MG63 (cell line): ENCODE results near the gene PIGQ. TPM values are rescaled to one million over a fixed set of nuclear protein-coding genes. Genes with fewer than 3 reads are reported as not detected.
A peak's percentile ranks its signal among the peaks of the same experiment; 100 is the strongest.

Experiments
- DNase-seq: peaks from one replicate; pipeline ENCODE4 v3.0.0-alpha.2; 2020
- H3K27me3 ChIP-seq: fragments of 250-450 bp; sonication (Bioruptor Pico); 2 replicates; pipeline ENCODE4 v1.5.1; 2020; ENCODE audit warnings: mild to moderate bottlenecking, moderate library complexity
- H3K36me3 ChIP-seq: fragments of 250-450 bp; sonication (Bioruptor Pico); 2 replicates; pipeline ENCODE4 v1.5.1; 2020; ENCODE audit warnings: mild to moderate bottlenecking, moderate library complexity
- H3K4me3 ChIP-seq: fragments of 250-450 bp; sonication (Bioruptor Pico); 2 replicates; pipeline ENCODE4 v1.5.1; 2020; ENCODE audit warnings: mild to moderate bottlenecking, moderate library complexity
- H3K9me3 ChIP-seq: fragments of 250-450 bp; sonication (Bioruptor Pico); 2 replicates; pipeline ENCODE4 v1.5.1; 2020; ENCODE audit warnings: mild to moderate bottlenecking, moderate library complexity
- total RNA-seq: library from RNA; depleted of rRNA; stranded (reverse); fragments of >200 nt; shearing (Covaris generic); gene quantifications from 2 replicates; pipeline ENCODE4 v1.2.3, GENCODE V29; 2014; ENCODE audit warnings: low replicate concordance

PIGQ gene
- total RNA-seq, 1 experiment from 2014 or later: 31.7 TPM

DNA sequence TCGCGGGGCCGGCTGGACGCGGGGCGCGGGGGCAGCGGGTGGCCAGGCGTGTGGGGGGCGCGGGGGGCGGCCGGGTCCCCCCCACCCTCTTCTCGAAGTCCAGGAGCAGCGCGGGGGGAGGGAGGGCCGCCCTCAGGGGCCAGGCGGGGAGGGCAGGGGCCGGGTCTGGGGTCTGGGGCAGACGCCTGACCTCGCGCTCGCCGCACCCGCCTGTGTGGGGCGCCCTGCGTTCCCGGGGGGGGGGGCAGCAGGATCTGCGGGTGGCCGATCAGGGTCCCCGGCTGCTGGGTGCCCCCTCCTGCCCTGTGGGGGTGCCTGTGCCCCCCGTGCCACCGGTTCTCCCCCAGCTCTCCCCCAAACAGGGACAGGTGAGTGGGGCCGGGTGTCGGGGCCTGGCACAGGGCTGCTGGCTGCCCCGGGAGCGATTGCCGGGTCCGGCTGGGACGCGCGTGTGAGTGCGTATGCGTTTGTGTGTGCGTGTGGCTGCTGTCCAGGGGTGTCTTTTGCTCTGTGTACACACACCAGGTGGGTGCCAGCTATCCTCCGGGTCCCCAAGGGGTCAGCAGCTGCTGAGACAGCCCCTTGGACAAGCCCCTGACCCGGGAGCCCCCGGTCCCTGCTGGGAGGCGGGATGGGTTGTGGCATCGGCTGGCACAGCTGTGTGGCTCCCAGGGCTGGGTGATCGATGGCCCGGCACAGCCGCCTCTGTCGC, 8.9 kb upstream of the PIGQ start:
- H3K36me3 ChIP-seq: no peaks in the 10 kb centered on the region
- H3K9me3 ChIP-seq: no peaks in the 10 kb centered on the region
- H3K4me3 ChIP-seq: no peak overlapping the region
- no peak for DNase-seq
- peaks cover 21% of the 10 kb centered on the region for H3K27me3 ChIP-seq

DNA sequence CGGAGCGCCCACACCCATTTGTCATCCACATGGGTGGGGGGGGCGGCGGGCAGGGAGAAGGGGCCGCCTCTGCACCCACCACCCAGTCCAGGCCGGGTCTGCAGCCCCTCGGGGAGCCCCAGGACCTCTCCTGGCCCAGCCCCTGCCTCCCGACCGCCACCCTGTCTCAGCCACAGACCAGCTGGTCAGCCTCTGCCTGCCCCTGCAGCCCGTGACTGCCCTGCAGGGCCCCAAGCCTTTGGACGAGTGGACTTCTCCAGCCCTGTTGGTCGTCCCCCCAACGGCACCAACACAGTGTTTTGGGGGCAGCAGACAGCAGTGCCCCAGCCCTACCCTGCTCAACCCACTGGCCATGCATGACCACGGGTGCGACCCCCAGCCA, 8.4 kb upstream of the PIGQ start:
- Histone ChIP-seq H3K27me3 (peaks cover 21% of the 10 kb centered on the region), H3K36me3 (no peaks in the 10 kb centered on the region), H3K9me3 (no peaks in the 10 kb centered on the region), H3K4me3 (no peak overlapping the region)
- DNase-seq: no peak

GRCh38 chr16:561957-562938, 7.5 kb upstream of the PIGQ start:
- Histone ChIP-seq H3K9me3 (no peaks in the 10 kb centered on the region), H3K27me3 (peaks cover 21% of the 10 kb centered on the region), H3K4me3 (no peak overlapping the region), H3K36me3 (no peaks in the 10 kb centered on the region)
- DNase-seq: no peak

DNA sequence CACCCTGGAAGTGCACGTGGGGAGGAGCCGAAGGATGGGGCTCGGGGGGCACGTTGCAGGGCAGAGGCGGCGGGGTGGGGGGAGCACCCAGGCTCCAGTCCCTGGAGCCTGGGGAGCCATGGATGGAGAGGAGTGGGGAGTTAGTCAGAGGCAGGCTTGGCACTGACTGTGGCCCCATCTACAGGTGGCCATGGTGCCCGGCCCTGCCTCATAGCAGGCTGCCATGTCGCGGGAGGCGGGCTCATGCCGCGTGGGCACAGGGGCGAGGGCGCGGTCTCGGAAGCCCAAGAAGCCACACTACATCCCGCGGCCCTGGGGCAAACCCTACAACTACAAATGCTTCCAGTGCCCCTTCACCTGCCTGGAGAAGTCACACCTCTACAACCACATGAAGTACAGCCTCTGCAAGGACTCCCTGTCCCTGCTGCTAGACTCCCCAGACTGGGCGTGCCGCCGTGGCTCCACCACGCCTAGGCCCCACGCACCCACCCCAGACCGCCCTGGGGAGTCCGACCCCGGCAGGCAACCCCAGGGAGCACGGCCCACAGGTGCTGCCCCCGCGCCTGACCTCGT, 6.6 kb upstream of the PIGQ start:
- Histone ChIP-seq H3K36me3 (no peaks in the 10 kb centered on the region), H3K9me3 (no peaks in the 10 kb centered on the region), H3K27me3 (peaks cover 21% of the 10 kb centered on the region), H3K4me3 (no peak overlapping the region)
- DNase-seq: no peak

DNA sequence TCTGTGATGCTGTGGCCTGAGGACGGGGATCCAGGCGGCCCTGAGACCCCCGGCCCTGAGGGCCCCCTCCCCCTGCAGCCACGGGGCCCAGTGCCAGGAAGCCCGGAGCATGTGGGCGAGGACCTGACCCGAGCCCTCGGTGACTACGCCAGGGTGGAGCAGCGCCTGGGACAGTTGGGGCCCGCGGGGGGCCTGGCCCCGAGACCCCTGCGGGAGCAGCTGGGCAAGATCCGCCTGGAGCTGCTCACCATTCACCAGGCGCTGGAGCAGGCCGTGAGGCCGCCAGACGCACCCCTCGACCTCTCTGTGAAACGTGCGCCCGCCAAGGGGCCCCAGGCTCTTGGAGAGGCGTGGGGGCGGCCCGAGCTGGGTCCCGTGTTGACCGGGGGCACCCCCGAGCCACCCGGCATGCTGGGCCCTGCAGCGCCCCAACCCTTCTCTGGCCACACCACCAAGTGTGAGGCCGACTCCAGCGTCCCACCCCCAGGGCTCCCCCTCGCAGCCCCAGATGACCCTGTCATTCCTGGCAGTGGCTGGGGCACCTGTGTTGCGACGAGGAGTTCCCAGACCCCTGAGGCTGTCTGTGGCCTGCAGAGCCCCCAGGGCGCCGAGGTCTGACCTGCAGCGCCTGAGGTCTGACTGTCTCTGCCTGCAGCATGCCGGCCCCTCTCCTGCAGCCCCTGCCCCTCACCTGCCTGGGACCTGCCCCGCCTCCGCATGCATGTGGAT, 4.9 kb upstream of the PIGQ start:
- Histone ChIP-seq H3K36me3 (no peaks in the 10 kb centered on the region), H3K4me3 (no peak overlapping the region), H3K9me3 (no peaks in the 10 kb centered on the region), H3K27me3 (peaks cover 15% of the 10 kb centered on the region)
- DNase-seq: no peak

- H3K27me3 ChIP-seq: peaks cover 15% of the 10 kb centered on the region
- H3K9me3 ChIP-seq: no peaks in the 10 kb centered on the region
- H3K4me3 ChIP-seq: no peak overlapping the region
- no peaks in the 10 kb centered on the region for H3K36me3 ChIP-seq
- no peak for DNase-seq
Measured at GRCh38 chr16:565419-566330, 4.1 kb upstream of the PIGQ start.

DNA sequence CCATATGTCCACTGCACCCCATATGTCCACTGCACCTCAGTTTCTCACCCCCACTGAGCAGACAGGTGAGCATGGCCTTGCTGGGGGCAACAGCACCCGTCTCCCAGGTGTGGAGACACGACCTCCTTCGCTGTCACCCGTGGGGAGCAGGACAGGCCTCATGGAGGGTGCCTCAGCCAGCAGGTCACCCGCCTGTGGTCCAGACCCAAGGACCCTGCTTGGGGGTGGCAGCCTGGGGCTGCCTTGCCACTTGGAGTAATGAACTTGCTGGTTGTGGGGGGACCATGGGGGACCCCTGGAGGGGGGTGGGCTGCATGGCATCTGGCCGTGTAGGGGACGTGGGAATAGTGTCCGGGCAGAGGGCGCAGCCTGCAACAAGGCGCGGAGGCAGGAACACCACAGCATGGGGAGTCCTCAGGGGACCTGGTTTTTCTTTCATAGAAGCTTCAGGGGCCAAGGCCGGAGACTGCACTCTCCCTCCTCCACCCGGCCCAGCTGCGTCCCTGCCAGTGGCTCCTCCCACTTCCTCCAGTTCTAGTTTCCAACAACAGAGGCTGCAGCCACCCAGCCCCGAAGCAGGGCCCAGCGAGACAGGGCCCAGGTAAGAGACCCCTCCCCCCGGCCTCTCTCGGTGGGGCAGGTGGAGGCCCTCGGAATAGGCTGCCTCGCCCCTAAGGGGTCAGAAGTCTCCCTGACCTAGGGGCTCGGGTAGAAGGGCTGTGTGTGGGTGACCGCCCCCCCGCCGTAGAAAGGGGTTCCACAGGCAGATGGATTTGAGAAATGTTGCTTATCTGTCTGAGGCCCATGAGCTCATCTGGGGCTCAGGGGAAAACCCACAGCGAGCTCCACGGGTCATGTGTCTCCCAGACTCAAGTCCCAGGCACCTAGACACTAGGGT, 3.0 kb upstream of the PIGQ start, which contains the start of gene NHLRC4:
Gene NHLRC4, plus strand, starts transcription at position 531 of the 898 bp plus-strand sequence. CDS start 1,043 bp downstream, outside the sequence.
- peaks cover 2% of the 10 kb centered on the region; the same call in 1 of the 2 replicates for H3K36me3 ChIP-seq
- peaks cover 4% of the 10 kb centered on the region for H3K27me3 ChIP-seq
- H3K9me3 ChIP-seq: no peaks in the 10 kb centered on the region
- no peak within 1 kb of the TSS for H3K4me3 ChIP-seq
- DNase-seq: no peak

DNA sequence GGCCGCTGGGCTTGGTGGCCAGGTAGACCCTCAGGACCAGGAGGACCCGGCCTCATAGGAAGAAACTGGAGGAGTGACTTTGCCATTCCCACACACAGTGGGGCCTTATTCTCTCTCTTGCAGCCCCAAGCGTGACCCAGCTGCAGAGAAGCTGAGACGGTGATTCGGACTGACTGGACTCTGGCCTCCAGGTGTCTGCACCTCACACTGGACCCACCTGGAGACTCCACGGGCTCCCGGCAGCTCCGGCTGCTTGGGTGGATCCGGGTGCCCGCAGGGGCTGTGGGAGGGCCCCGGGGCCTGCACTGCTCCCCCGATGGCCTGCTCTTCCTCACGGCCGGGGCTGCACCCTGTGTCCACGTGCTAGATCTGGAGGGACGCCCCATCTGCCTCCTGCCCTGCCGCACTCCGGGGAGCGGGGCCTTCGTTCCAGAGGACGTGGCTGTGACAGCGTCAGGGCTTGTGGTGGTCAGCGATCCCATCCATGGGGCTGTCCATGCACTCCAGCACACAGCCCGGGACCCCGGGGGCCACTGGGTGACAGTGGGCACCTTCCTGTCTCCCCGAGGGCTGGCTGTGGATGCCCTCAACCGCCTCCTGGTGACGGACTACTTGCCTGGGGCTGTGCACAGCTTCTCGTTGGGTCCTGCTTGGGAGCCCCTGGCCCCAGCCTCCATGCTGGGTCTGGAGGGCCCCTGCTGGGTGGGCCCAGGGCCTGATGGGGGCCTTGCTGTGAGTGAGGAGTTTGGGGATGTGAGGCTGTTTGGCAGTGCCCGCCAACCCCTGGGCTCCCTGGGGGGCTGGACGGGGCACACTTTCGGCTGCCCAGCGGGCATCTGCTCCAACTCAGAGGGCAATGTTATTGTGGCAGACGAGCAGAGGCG, 2.2 kb upstream of the PIGQ start:
- peaks cover 8% of the 10 kb centered on the region for H3K36me3 ChIP-seq
- no peaks in the 10 kb centered on the region for H3K27me3 ChIP-seq
- no peak for DNase-seq
- no peak overlapping the region for H3K4me3 ChIP-seq
- no peaks in the 10 kb centered on the region for H3K9me3 ChIP-seq

DNA sequence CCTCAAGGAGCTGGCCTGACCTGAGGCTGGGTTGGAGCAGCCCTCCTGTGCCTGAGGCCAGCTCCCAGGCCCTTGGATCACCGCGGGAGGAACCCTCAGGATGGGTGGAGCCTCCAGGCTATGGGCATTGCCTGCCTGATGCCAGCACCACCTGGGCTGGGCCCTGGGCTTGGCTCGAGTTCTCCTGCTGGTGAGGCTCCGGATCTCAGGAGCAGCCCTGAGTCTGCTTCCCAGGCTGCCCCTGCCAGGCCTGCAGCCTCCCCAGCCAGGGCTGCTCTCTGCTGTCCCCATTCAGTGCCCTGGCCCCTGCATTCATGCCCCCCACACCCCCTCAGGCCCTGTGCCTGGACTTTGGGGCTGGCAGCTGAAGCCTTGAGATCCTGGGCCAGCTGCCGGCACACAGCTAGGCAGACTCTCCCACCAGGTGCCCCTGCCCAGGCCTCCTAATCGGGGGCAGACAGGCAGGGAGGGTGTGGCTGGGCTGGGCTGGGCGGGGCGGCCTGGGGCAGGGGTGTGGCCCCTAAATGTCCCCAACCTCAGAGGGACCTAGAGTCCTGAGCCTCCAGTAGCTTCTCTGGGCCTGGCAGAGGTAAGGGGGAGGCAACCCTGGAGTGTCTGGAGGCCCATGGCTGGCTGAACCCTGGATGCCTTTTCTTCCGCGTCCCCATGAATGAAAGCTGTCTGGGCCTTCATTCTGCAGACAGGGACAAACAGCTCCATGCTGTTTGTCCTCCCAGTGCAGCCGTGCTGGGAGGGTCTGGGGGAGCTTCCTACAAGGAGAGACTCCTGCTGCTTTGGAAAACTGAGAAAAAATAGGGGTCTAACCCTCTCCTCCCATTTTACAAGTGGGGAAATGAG, 1.1 kb upstream of the PIGQ start:
- Histone ChIP-seq H3K36me3 (peaks cover 11% of the 10 kb centered on the region), H3K4me3 (peak overlapping the region; percentile 51), H3K27me3 (no peaks in the 10 kb centered on the region), H3K9me3 (no peaks in the 10 kb centered on the region)
- no peak for DNase-seq

DNA sequence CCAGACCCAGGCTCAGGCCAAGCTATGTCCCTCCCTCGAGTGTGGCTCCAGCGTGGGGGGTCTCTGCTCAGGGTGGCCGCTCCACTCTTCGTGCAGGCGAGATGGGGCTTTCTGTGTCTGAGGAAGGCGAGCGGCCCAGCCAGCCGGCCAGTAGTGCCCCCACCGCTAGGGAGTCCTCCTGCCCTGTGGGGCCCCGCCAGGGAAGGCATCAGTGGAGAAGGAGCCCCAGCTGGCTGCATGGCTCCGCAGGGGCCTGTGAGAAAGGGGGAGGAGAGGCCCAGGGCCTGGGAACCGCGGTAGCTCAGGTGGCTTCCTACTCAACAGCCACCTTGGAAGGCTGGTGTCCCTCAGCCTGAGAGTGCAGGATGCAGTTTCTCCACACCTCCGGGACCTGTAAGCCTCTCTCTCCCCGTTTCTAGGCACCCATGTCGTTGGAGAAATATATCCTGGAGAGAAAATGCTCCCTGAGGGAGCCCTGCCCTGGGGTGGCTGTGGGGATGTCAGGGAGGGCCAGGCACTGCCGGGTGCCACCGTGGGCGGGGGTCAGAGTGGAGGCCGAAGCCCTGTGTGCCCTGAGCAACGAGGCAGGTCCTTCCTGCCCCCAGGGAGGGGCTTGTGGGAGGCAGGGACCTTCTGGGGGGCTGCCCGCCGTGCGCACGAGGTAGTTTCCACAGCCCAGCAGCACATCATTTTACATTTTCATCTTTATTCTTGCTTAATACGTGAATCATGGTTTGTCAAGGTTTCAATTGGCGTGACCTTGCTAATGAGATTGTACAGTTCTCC, 3.3 kb downstream of the PIGQ start:
- Histone ChIP-seq H3K9me3 (no peaks in the 10 kb centered on the region), H3K36me3 (peaks cover 27% of the 10 kb centered on the region)
- DNase-seq: no peak

DNA sequence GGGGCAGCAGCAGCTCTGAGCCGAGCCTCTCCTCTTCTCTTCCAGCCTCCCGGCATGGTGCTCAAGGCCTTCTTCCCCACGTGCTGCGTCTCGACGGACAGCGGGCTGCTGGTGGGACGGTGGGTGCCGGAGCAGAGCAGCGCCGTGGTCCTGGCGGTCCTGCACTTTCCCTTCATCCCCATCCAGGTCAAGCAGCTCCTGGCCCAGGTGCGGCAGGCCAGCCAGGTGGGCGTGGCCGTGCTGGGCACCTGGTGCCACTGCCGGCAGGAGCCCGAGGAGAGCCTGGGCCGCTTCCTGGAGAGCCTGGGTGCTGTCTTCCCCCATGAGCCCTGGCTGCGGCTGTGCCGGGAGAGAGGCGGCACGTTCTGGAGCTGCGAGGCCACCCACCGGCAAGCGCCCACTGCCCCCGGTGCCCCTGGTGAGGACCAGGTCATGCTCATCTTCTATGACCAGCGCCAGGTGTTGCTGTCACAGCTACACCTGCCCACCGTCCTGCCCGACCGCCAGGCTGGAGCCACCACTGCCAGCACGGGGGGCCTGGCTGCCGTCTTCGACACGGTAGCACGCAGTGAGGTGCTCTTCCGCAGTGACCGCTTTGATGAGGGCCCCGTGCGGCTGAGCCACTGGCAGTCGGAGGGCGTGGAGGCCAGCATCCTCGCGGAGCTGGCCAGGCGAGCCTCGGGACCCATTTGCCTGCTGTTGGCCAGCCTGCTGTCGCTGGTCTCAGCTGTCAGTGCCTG, 4.4 kb downstream of the PIGQ start:
- no peak overlapping the region for H3K4me3 ChIP-seq
- H3K36me3 ChIP-seq: peaks cover 27% of the 10 kb centered on the region
- no peak for DNase-seq
- H3K9me3 ChIP-seq: no peaks in the 10 kb centered on the region
- H3K27me3 ChIP-seq: no peaks in the 10 kb centered on the region

More for the DNA sequence above, 3.3 kb downstream of the PIGQ start:
- H3K4me3 ChIP-seq: no peak overlapping the region
- no peaks in the 10 kb centered on the region for H3K27me3 ChIP-seq
